Keratinocyte (primary cell): ENCODE data around the gene FBLN5. TPM values are rescaled to one million over a fixed set of nuclear protein-coding genes. Genes with fewer than 3 reads are reported as not detected.

Experiments
- DNase-seq: peaks from one replicate; pipeline ENCODE4 v3.0.0-alpha.2; 2011; ENCODE audit warnings: low read depth, missing footprints, low spot score
- FAIRE-seq: peaks from 2 replicates; lab custom pipeline; 2011; peaks lifted over from hg19 to GRCh38; lab: Jason Lieb, UNC
- H2AFZ ChIP-seq: 2 replicates; pipeline ENCODE4 v1.6.0; 2012; ENCODE audit warnings: low read length, control low read depth, inconsistent platforms; ENCODE audit not compliant: control insufficient read depth
- H3K27ac ChIP-seq: 2 replicates; pipeline ENCODE4 v1.5.1; 2011; ENCODE audit warnings: low read length; ENCODE audit not compliant: control insufficient read depth, insufficient read depth
- H3K27me3 ChIP-seq: 3 replicates; pipeline ENCODE4 v1.6.0; 2011; ENCODE audit warnings: low read length; ENCODE audit not compliant: control insufficient read depth, insufficient read depth; ENCODE audit errors: extremely low read depth
- H3K36me3 ChIP-seq, 2 experiments: 2 replicates in 1 of 2; 3 replicates in 1 of 2; pipeline ENCODE4 v1.5.1; 2011; ENCODE audit warnings: low read length in 2 of 2, mild to moderate bottlenecking in 1 of 2; ENCODE audit not compliant: control insufficient read depth in 2 of 2, insufficient read depth in 2 of 2; ENCODE audit errors: extremely low read depth in 1 of 2
- H3K4me1 ChIP-seq: 3 replicates; pipeline ENCODE4 v1.5.1; 2011; ENCODE audit warnings: low read length; ENCODE audit not compliant: control insufficient read depth, insufficient read depth; ENCODE audit errors: extremely low read depth
- H3K4me2 ChIP-seq: 3 replicates; pipeline ENCODE4 v1.6.0; 2011; ENCODE audit warnings: low read depth, low read length; ENCODE audit not compliant: control insufficient read depth, insufficient read depth; ENCODE audit errors: extremely low read depth
- H3K4me3 ChIP-seq, 3 experiments: fragments of 200-600 bp in 1 of 3; sonication (generic) in 1 of 3; 2 replicates in 2 of 3; 3 replicates in 1 of 3; pipeline ENCODE4 v1.5.1; 2011 to 2016; ENCODE audit warnings: low read length in 3 of 3, mild to moderate bottlenecking in 3 of 3, control low read depth in 2 of 3, inconsistent platforms in 1 of 3, low read depth in 1 of 3, mixed read lengths in 1 of 3, mixed run types in 1 of 3, moderate library complexity in 1 of 3; ENCODE audit not compliant: control insufficient read depth in 2 of 3, insufficient read depth in 2 of 3; ENCODE audit errors: extremely low read depth in 1 of 3
- H3K79me2 ChIP-seq: 2 replicates; pipeline ENCODE4 v1.6.0; 2012; ENCODE audit warnings: low read length; ENCODE audit not compliant: control insufficient read depth, insufficient read depth
- H3K9ac ChIP-seq: 3 replicates; pipeline ENCODE4 v1.6.0; 2011; ENCODE audit warnings: low read length; ENCODE audit not compliant: control insufficient read depth, insufficient read depth; ENCODE audit errors: extremely low read depth
- H3K9me1 ChIP-seq: 3 replicates; pipeline ENCODE4 v1.6.0; 2011; ENCODE audit warnings: low read length; ENCODE audit not compliant: control insufficient read depth, insufficient read depth; ENCODE audit errors: extremely low read depth
- H3K9me3 ChIP-seq: 2 replicates; pipeline ENCODE4 v1.5.1; 2012; ENCODE audit warnings: low read depth, low read length; ENCODE audit not compliant: control insufficient read depth
- H4K20me1 ChIP-seq: 3 replicates; pipeline ENCODE4 v1.6.0; 2011; ENCODE audit warnings: low read length; ENCODE audit not compliant: control insufficient read depth, insufficient read depth; ENCODE audit errors: extremely low read depth
- CTCF ChIP-seq, 3 experiments: IDR thresholded peaks in 1 of 3; conservative IDR thresholded peaks in 1 of 3; optimal IDR thresholded peaks in 1 of 3; 2 replicates in 2 of 3; 3 replicates in 1 of 3; pipeline versions ENCODE3 to v1.5.1; 2011; ENCODE audit warnings: low read length in 3 of 3, mild to moderate bottlenecking in 3 of 3, moderate library complexity in 2 of 3, control low read depth in 1 of 3, inconsistent platforms in 1 of 3; ENCODE audit not compliant: insufficient read depth in 2 of 3; ENCODE audit errors: extremely low read depth in 1 of 3
- EZH2 ChIP-seq: IDR thresholded peaks from one replicate; pipeline ENCODE4 v1.6.1; 2012; ENCODE audit warnings: inconsistent platforms, mild to moderate bottlenecking, low read length, moderate library complexity
- dilution Hi-C: fragments of 300-500 bp; cut with MboI; formaldehyde crosslinking; loops from one replicate; pipeline ENCODE4 v1.7.0; 2020; ENCODE audit warnings: low sequenced_read_pairs; ENCODE audit not compliant: extremely low pct_ligation_motif_present
- polyA plus RNA-seq, 5 experiments: library from polyadenylated mRNA; depleted of rRNA in 3 of 5; stranded (reverse) in 3 of 5; stranded (forward) in 1 of 5; unstranded in 1 of 5; fragments of >200 nt; gene quantifications; 1 replicate in 1 of 5; 2 replicates in 3 of 5; 3 replicates in 1 of 5; pipeline versions ENCODE4 v1.2.1 to v1.2.3, GENCODE V29; 2011 to 2012; ENCODE audit warnings: missing spikeins in 2 of 5, low read depth in 1 of 5, low replicate concordance in 1 of 5

Gene FBLN5
- polyA plus RNA-seq, 1 donor (not counting 4 experiments of a cell fraction or from before 2014, with no cell fraction given) = 0.10 TPM

DNA sequence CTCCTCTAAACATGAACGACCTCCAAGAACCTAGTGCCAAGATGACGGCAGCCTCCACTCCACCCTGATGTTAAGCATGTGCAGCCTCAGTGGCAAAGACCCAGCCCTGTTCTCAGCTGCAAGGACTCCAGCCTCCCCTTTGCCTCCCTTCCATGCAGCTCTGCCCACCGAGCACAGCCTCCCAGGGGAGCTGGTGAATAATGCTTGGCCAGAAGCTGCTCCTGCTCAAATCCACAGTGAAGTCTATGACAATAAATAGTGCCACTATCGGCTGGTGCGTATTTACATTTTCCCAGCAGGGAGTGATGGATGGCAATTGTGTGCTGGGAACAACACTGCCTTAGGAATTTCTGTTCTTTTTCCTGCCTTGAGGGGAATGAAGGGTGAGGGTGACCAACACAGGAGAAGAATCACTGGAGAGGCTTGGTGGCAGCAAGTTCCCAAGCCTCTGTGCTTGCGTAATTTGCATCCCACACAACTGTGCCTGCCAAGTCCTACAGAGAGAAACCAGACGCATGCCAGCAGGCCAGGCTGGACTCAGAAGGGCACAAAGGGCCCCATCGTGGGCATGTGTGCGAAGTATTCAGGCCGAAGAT is 50.3 kb downstream of the FBLN5 start:
- H3K4me2 ChIP-seq = no peak overlapping the region

DNA sequence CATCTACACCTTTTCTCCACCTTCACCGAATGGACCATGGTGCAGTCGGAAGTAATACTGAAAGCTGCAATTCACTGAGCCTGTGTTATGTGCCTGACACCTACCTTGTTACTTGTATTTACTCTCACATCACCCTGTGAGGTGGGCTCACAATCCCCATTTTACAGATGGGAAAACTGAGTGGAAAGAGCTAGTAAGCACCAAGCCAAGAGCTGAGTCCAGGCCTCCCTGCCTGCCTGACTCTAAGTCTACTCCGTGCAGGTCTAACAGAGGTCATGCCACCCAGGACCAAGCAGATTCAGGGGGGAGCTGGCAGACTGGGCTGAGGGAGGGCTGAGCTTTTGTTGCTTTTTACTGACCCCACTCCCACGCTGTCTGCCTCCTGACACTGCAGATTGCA is 51.1 kb downstream of the FBLN5 start:
- Histone ChIP-seq H3K9ac (no peak overlapping the region), H3K4me1 (no peaks in the 10 kb centered on the region), H3K79me2 (no peaks in the 10 kb centered on the region), H3K36me3 (no peaks in the 10 kb centered on the region), H3K9me1 (no peaks in the 10 kb centered on the region), H3K27ac (no peak overlapping the region), H3K9me3 (no peaks in the 10 kb centered on the region), H4K20me1 (no peaks in the 10 kb centered on the region), H3K4me2 (no peak overlapping the region), H3K4me3 (no peak overlapping the region), H3K27me3 (peaks cover 5% of the 10 kb centered on the region), H2AFZ (no peak overlapping the region)
- DNase-seq (no peak), FAIRE-seq (no peak)
- dilution Hi-C loops = no loop called here
- no peak for TF ChIP-seq CTCF (optimal IDR thresholded peaks at IDR 0.05 in 1 of 3, IDR thresholded peaks at IDR 0.05 in 1 of 3, conservative IDR thresholded peaks at IDR 0.05 in 1 of 3; ENCODE audit: extremely low read depth in 1 of 3, insufficient read depth in 2 of 3, low read length in 3 of 3)
- no peak for TF ChIP-seq EZH2

More for the DNA sequence above, 50.3 kb downstream of the FBLN5 start:
- Histone ChIP-seq H2AFZ (no peak overlapping the region), H3K9ac (no peak overlapping the region), H3K27me3 (peaks cover 5% of the 10 kb centered on the region), H4K20me1 (no peaks in the 10 kb centered on the region), H3K4me3 (no peak overlapping the region), H3K4me1 (no peaks in the 10 kb centered on the region), H3K36me3 (no peaks in the 10 kb centered on the region), H3K79me2 (no peaks in the 10 kb centered on the region), H3K9me3 (no peaks in the 10 kb centered on the region), H3K9me1 (no peaks in the 10 kb centered on the region), H3K27ac (no peak overlapping the region)
- dilution Hi-C loops = no loop called here
- FAIRE-seq (no peak), DNase-seq (no peak)
- no peak for TF ChIP-seq CTCF (optimal IDR thresholded peaks at IDR 0.05 in 1 of 3, IDR thresholded peaks at IDR 0.05 in 1 of 3, conservative IDR thresholded peaks at IDR 0.05 in 1 of 3; ENCODE audit: extremely low read depth in 1 of 3, insufficient read depth in 2 of 3, low read length in 3 of 3)
- no peak for TF ChIP-seq EZH2
